ENCODE data around the gene CLDN18.

CLDN18 gene

GRCh38 chr3:138005627-138006026 is 4.3 kb upstream of the CLDN18 start:
- TF ChIP-seq CTCF (IDR thresholded peaks at IDR 0.05; ENCODE audit: low read depth, low read length): no peak
- H3K4me3 ChIP-seq (ENCODE audit: low read depth, low read length): no peak overlapping the region

GRCh38 chr3:138007898-138008297 is 2.1 kb upstream of the CLDN18 start:
- no peak for TF ChIP-seq CTCF (IDR thresholded peaks at IDR 0.05; ENCODE audit: low read depth, low read length)
- no peak overlapping the region for H3K4me3 ChIP-seq (ENCODE audit: low read depth, low read length)

- H3K4me3 ChIP-seq (ENCODE audit: low read depth, low read length): no peak overlapping the region
- no peak for TF ChIP-seq CTCF (IDR thresholded peaks at IDR 0.05; ENCODE audit: low read depth, low read length)
Measured at GRCh38 chr3:138010273-138010590, 267 bp downstream of the CLDN18 start.

GRCh38 chr3:138011722-138012121 is 1.8 kb downstream of the CLDN18 start:
- no peak overlapping the region for H3K4me3 ChIP-seq (ENCODE audit: low read depth, low read length)
- no peak for TF ChIP-seq CTCF (IDR thresholded peaks at IDR 0.05; ENCODE audit: low read depth, low read length)

- H3K4me3 ChIP-seq (ENCODE audit: low read depth, low read length): no peak overlapping the region
- TF ChIP-seq CTCF (IDR thresholded peaks at IDR 0.05; ENCODE audit: low read depth, low read length): no peak
Measured at GRCh38 chr3:138012526-138012925, 2.6 kb downstream of the CLDN18 start.

- no peak overlapping the region for H3K4me3 ChIP-seq (ENCODE audit: low read depth, low read length)
- TF ChIP-seq CTCF (IDR thresholded peaks at IDR 0.05; ENCODE audit: low read depth, low read length): no peak
Measured at GRCh38 chr3:138016065-138016464, 6.1 kb downstream of the CLDN18 start.

- no peak overlapping the region for H3K4me3 ChIP-seq (ENCODE audit: low read depth, low read length)
- no peak for TF ChIP-seq CTCF (IDR thresholded peaks at IDR 0.05; ENCODE audit: low read depth, low read length)
Measured at GRCh38 chr3:138019281-138020069, 9.5 kb downstream of the CLDN18 start.

Measured in WI38 (cell line).